Globus pallidus (tissue), 1 donor: Measurements from ENCODE around the gene C4A.
"Not testable (repeated sequence)": the region's sequence is repeated elsewhere in the genome, so short reads cannot be mapped to it uniquely, and the experiment has no call there.

Experiments
- DNase-seq: peaks from one replicate; pipeline ENCODE4 v3.0.0-alpha.2; 2015; ENCODE audit warnings: low spot score

Gene C4A

GRCh38 chr6:31980998-31981397 lies 859 bp upstream of the C4A start:
- DNase-seq = not testable (repeated sequence)

- not testable (repeated sequence) for DNase-seq
Measured at GRCh38 chr6:31989363-31989762, 7.5 kb downstream of the C4A start.

GRCh38 chr6:31994421-31994820 lies 12.6 kb downstream of the C4A start:
- not testable (repeated sequence) for DNase-seq

GRCh38 chr6:31996385-31996784 lies 14.5 kb downstream of the C4A start:
- not testable (repeated sequence) for DNase-seq

GRCh38 chr6:32002546-32003268 lies 20.9 kb downstream of the C4A start:
- DNase-seq = not testable (repeated sequence)

- DNase-seq = not testable (repeated sequence)
Measured at GRCh38 chr6:32003301-32003700, 21.4 kb downstream of the C4A start.

- DNase-seq = not testable (repeated sequence)
Measured at GRCh38 chr6:32004393-32004792, 22.5 kb downstream of the C4A start.

- DNase-seq = not testable (repeated sequence)
Measured at GRCh38 chr6:32004864-32005537, 23.1 kb downstream of the C4A start.

- DNase-seq = not testable (repeated sequence)
Measured at GRCh38 chr6:32005538-32005880, 23.7 kb downstream of the C4A start.

GRCh38 chr6:32005991-32006529 lies 24.2 kb downstream of the C4A start:
- DNase-seq = not testable (repeated sequence)

GRCh38 chr6:32007086-32007485 lies 25.2 kb downstream of the C4A start:
- not testable (repeated sequence) for DNase-seq

GRCh38 chr6:32008037-32008436 lies 26.2 kb downstream of the C4A start:
- DNase-seq = not testable (repeated sequence)

GRCh38 chr6:32008616-32009015 lies 26.8 kb downstream of the C4A start:
- not testable (repeated sequence) for DNase-seq

GRCh38 chr6:32009537-32009936 lies 27.7 kb downstream of the C4A start:
- not testable (repeated sequence) for DNase-seq

GRCh38 chr6:32010856-32011530 lies 29.1 kb downstream of the C4A start:
- not testable (repeated sequence) for DNase-seq

GRCh38 chr6:32012941-32013617 lies 31.2 kb downstream of the C4A start:
- not testable (repeated sequence) for DNase-seq

- DNase-seq = not testable (repeated sequence)
Measured at GRCh38 chr6:32013738-32014137, 31.9 kb downstream of the C4A start.

- not testable (repeated sequence) for DNase-seq
Measured at GRCh38 chr6:32014547-32014946, 32.7 kb downstream of the C4A start, which contains the start of gene C4B. TSS of gene C4B (plus strand) at chr6:32014795. CDS start at chr6:32014846, 51 bp downstream.

- DNase-seq = not testable (repeated sequence)
Measured at GRCh38 chr6:32022100-32022499, 40.2 kb downstream of the C4A start.

GRCh38 chr6:32028631-32029030 lies 46.8 kb downstream of the C4A start:
- DNase-seq = not testable (repeated sequence)

GRCh38 chr6:32029553-32029952 lies 47.7 kb downstream of the C4A start:
- not testable (repeated sequence) for DNase-seq
